ENCODE results near the gene ZMIZ1.
A peak's percentile ranks its signal among the peaks of the same experiment; 100 is the strongest.

Gene ZMIZ1

GRCh38 chr10:79111846-79112614 lies 43.3 kb downstream of the ZMIZ1 start:
- no peak for DNase-seq (ENCODE audit: low read depth, low spot score)
- peak overlapping the region; percentile 73 for H3K27ac ChIP-seq

- DNase-seq (ENCODE audit: low read depth, low spot score), result peak; percentile 41
- H3K27ac ChIP-seq, result peak overlapping the region; percentile 73
These were observed 44.2 kb downstream of the ZMIZ1 start for GRCh38 chr10:79112881-79113431.

GRCh38 chr10:79113827-79114226 lies 45.1 kb downstream of the ZMIZ1 start:
- peak overlapping the region; percentile 73 for H3K27ac ChIP-seq
- no peak for DNase-seq (ENCODE audit: low read depth, low spot score)

DNA sequence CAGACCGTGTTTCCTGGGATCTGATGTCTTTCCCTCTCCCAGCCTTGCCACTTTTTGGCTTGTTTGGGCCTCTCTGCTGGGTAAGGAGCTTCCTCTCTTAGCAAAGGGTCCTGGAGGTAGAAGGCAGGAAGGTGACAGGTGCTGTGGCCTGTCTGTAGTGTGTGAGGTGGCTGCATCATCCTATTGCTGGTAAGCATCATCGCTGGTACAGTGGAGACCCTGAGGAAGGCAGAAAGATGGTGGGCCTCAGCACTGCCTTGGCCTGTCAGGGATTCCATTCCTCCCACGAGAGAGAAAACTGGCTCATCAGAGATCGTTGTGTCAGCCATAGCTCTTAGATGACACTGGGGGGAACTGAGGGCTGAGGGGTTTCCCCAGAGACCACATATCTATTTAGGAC lies 46.5 kb downstream of the ZMIZ1 start:
- no peak for DNase-seq (ENCODE audit: low read depth, low spot score)
- H3K27ac ChIP-seq, result no peak overlapping the region

DNA sequence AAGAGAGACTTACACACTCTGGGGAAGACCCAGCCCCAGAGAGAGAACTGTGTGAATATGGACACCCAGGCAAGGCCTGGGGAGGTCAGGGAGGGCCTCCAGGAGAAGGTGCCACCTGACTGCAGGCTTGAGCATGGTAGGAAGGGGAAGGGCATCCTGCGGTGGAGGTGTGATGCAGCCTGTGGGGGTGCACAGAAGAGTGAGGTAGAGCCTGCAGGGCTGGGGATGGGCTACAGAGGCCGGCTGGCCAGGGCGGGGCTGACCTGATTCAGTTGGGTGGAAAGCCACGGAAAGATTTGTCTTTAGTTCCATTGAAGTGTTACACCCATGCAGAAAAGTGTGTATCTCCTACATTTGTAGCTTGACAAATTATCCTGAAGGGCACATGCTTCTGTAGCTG lies 47.6 kb downstream of the ZMIZ1 start:
- no peak for DNase-seq (ENCODE audit: low read depth, low spot score)
- H3K27ac ChIP-seq, result no peak overlapping the region

GRCh38 chr10:79116801-79117723 lies 48.3 kb downstream of the ZMIZ1 start:
- DNase-seq (ENCODE audit: low read depth, low spot score), result no peak
- H3K27ac ChIP-seq, result no peak overlapping the region

- no peak for DNase-seq (ENCODE audit: low read depth, low spot score)
- H3K27ac ChIP-seq, result no peak overlapping the region
These were observed 49.8 kb downstream of the ZMIZ1 start for GRCh38 chr10:79118286-79119202.

DNA sequence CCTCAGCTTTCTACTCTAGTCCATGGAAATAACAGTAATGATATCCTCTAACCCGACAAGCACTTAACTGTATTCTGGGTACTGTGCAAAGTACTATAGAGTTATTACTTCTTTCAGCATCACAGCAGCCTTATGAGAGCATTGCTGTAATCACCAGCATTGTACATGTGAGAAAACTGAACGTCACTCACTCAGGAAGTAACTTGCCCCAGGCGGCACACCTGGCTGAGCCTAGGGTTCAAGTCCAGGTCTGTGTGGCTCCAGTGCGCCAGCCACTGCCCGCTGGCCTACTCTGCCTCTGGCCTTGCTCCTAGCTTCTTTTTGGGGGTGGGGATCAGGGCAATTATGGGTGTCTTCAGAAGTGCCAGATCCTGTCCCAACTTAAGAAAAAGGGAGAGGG lies 50.5 kb downstream of the ZMIZ1 start:
- no peak for DNase-seq (ENCODE audit: low read depth, low spot score)
- no peak overlapping the region for H3K27ac ChIP-seq

GRCh38 chr10:79123547-79123963 lies 54.8 kb downstream of the ZMIZ1 start:
- H3K27ac ChIP-seq, result no peak overlapping the region
- DNase-seq (ENCODE audit: low read depth, low spot score), result no peak

GRCh38 chr10:79124066-79124465 lies 55.3 kb downstream of the ZMIZ1 start:
- H3K27ac ChIP-seq, result no peak overlapping the region

DNA sequence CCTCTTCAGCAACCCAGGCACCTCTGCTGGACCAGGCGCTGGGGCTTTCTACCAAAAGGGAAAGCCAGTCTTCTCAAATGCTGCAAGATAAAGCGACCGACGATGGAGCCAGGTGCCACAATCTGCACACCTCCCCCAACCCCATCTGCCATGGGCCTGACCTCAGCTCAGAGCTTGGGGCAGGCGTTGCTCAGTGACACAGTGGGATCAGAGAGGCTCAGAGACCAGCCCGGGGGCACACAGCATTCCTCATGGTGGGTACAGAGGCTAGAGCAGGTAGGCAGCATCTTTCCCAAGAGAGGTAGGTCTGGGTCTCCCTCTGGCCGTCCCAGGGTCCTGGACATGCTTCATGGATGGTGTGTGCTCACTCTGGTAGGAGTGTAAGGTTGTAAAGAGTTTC lies 56.3 kb downstream of the ZMIZ1 start:
- H3K27ac ChIP-seq, result no peak overlapping the region
- DNase-seq (ENCODE audit: low read depth, low spot score), result no peak

More at GRCh38 chr10:79124066-79124465, 55.3 kb downstream of the ZMIZ1 start:
- DNase-seq (ENCODE audit: low read depth, low spot score), result no peak

GRCh38 chr10:79126351-79127080 lies 57.8 kb downstream of the ZMIZ1 start:
- no peak overlapping the region for H3K27ac ChIP-seq

DNA sequence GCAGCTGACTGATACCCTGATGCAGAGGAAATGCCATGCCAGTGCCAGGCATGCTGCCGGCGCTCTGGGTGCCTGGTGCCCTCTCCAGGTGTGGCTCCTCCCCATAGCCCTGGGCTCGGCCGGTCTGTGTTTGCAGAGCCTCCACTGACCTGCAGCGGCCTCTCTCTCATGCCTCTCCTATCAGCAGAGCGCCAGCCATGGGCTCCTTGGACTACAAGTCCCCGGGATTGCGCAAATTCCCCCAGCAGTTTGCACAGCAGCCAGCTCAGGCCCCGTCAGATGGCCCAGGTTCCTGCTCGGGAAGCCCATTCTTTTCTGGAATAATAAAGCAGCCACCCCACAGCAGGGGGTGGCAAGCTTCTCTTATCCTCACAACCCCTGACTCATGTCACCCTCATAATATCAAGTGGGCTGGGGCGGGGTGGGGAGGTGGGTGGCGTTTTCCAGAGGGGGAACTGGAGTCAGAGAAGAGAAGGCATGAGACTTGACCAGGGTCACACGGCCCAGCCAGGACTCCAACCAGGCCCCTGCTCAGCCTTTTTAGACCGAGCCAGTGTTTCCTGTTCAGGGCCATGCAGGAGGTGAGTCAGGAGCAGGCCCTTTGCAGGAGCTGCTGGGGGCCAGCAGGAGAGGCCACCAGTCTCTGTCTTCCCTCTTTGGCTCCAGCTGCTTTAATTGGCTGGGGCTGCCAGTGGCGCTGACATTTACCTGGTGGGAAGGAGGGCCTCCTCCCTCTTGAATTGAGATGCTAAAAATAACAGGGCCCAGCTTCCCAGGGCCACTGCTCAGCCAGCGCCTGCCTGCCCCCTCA lies 58.6 kb downstream of the ZMIZ1 start:
- DNase-seq (ENCODE audit: low read depth, low spot score), result no peak
- no peak overlapping the region for H3K27ac ChIP-seq

More at GRCh38 chr10:79126351-79127080, 57.8 kb downstream of the ZMIZ1 start:
- no peak for DNase-seq (ENCODE audit: low read depth, low spot score)

DNA sequence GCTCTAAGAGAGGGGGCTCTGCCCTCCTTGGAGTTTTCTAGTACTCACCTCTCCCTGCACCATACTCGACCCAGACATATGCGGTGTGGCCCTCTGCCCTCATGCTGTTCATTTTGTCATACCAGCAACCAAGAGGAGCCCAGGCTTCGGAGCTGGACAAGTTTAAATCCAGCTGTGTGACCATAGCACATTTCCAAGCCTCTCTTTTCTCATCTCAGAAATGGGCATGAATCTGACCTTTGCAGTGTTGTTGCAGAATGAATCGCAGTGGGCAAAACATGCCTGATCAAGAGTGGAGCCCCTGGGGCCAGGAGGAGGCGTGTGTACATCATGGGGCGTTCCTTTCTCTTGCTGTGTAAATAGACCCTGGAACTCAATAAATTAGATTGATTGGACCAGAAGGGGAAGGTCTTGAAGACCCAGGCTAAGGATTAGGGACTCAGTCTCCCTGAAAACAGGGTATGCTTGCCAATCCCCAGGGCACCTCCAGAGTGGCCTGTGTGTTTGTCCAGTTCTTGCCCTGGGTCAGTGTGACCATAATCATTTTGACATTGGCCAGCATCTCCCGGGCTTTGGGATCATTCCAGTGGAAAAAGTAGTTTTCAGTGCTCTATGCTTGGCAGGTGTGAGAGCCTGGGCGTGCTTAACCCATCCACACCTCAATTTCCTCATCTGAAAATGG lies 59.6 kb downstream of the ZMIZ1 start:
- no peak overlapping the region for H3K27ac ChIP-seq
- DNase-seq (ENCODE audit: low read depth, low spot score), result no peak

DNA sequence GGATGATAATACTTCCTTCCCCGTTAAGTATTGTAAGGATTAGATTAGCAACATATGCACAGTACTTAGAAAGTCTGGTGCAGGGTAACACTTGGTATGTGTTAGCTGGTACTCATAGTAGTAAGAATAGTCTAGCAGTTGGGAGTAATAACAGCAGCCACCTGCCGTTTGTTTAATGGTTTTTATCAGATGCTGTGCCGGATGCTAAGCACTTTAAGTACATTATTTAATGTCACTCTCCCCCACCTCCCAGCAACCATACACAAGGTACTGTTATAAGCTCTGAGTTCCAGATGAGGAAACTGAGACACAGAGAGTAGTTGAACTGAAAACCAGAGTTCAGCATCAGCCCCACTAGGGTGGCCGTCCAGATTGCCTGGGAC lies 60.1 kb downstream of the ZMIZ1 start:
- no peak overlapping the region for H3K27ac ChIP-seq
- no peak for DNase-seq (ENCODE audit: low read depth, low spot score)

DNA sequence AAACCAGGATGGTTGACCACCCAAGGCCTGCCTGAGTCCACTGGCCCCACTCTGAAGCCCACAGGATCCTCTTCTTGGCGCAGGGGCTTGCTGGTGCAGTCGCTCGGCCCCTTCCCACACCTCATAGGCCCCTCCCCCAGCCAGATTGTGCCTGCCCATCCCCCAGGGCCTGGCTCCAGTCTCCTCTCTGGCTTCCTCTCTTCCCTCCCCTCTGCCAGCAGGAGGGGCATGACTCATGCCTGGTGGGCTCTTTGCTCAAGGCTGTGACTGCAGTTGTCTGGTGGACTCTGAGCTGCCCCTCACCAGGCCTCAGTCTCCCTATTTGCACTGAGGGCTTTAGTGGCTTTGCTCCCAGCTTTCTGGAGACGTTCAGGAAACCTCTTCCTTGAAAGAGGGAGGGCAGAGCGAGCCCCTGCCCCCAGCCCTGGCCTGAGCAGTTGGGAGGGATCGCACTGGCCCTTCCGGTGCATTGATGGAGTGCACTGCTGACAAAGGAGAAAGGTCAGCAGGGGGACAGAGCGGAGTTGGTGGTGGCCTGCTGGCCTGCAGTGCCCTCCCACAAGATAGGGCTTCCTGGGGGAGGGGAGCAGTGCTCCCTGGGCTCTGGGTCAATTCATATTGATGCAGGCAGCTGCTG lies 60.7 kb downstream of the ZMIZ1 start:
- no peak for DNase-seq (ENCODE audit: low read depth, low spot score)
- H3K27ac ChIP-seq, result no peak overlapping the region

DNA sequence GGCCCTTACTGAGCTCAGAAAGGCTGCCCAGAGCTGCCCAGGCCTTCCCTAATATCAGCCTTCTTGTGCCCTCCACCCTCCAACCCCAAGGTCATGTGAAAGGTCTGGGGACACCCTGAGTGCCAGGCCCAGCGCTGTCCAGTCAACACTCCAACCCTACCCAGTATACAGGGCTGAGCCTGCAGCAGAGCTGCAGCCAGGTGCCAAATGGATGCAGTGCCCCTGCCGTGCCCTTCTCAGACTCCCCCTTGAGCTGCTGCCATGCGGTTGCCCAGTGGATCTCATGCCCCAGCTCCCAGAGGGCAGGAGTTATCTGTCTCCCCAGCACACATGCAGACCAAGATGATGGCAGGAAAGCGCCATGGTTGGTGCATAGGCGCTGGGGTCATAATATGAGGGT lies 61.5 kb downstream of the ZMIZ1 start:
- no peak overlapping the region for H3K27ac ChIP-seq
- DNase-seq (ENCODE audit: low read depth, low spot score), result no peak
